Lung (tissue), 12 donors: ENCODE results near the gene SDF4. TPM values are rescaled to one million over a fixed set of nuclear protein-coding genes. Genes with fewer than 3 reads are reported as not detected.

Source experiments
- ATAC-seq: fragments of 200-7000 bp; cut with Tn5 transposase; one replicate; pipeline ENCODE4 v1.9.1; 2020; ENCODE audit warnings: moderate number of reproducible peaks; ENCODE audit not compliant: insufficient read depth, low FRiP score
- DNase-seq, 3 donors: peaks; one replicate each; pipeline ENCODE4 v3.0.0-alpha.2; 2013 to 2017
- H3K27ac ChIP-seq, 2 donors: one replicate each; pipeline ENCODE4 v1.5.1; 2013; ENCODE audit warnings: mild to moderate bottlenecking in 2 of 2, moderate library complexity in 2 of 2, control low read depth in 1 of 2, inconsistent platforms in 1 of 2, low read depth in 1 of 2, low read length in 1 of 2
- H3K27me3 ChIP-seq, 3 donors: one replicate each; pipeline ENCODE4 v1.5.1; 2013; ENCODE audit warnings: low read length in 2 of 3; ENCODE audit not compliant: control insufficient read depth in 3 of 3, insufficient read depth in 3 of 3
- H3K36me3 ChIP-seq, 4 donors: one replicate each; pipeline ENCODE4 v1.5.1; 2013; ENCODE audit warnings: low read length in 4 of 4, mild to moderate bottlenecking in 1 of 4, moderate library complexity in 1 of 4; ENCODE audit not compliant: control insufficient read depth in 4 of 4, insufficient read depth in 4 of 4
- H3K4me1 ChIP-seq, 5 donors: one replicate each; pipeline ENCODE4 v1.5.1; 2013; ENCODE audit warnings: low read length in 5 of 5, mild to moderate bottlenecking in 2 of 5, moderate library complexity in 1 of 5; ENCODE audit not compliant: control insufficient read depth in 5 of 5, insufficient read depth in 5 of 5
- H3K4me3 ChIP-seq: one replicate; pipeline ENCODE4 v1.5.1; 2013; ENCODE audit warnings: mild to moderate bottlenecking, control low read depth, moderate library complexity
- H3K9ac ChIP-seq, 2 donors: one replicate each; pipeline ENCODE4 v1.5.1; 2013; ENCODE audit warnings: low read length in 2 of 2, control low read depth in 1 of 2; ENCODE audit not compliant: insufficient read depth in 1 of 2
- H3K9me3 ChIP-seq, 4 donors: one replicate each; pipeline ENCODE4 v1.5.1; 2013; ENCODE audit warnings: low read length in 3 of 4, mild to moderate bottlenecking in 1 of 4, moderate library complexity in 1 of 4; ENCODE audit not compliant: control insufficient read depth in 4 of 4, insufficient read depth in 3 of 4
- CTCF ChIP-seq: IDR thresholded peaks from 2 replicates; pipeline ENCODE4 v1.5.1; 2012; ENCODE audit warnings: mild to moderate bottlenecking; ENCODE audit errors: control extremely low read depth, extremely low read depth
- WGBS, 2 donors: extraction: QIAGEN DNeasy Blood & Tissue Kit; methylation state at CpG; one replicate each; pipeline ENCODE4 v1.1.7; 2013; 5-methylcytosine and 5-hydroxymethylcytosine counted together
- polyA plus RNA-seq, 2 donors: library from polyadenylated mRNA; stranded (reverse); fragments of 200-250 nt; gene quantifications; one replicate each; pipeline ENCODE4 v1.2.1, GENCODE V29; 2013
- total RNA-seq, 2 donors: library from RNA; depleted of rRNA in 1 of 2; stranded (reverse); fragments of >200 nt in 1 of 2; gene quantifications; one replicate each; pipeline ENCODE4 v1.2.1, GENCODE V29; 2014 to 2021
- donor health status: control.
- donor health status: control.
- donor health status: Bipolar disorder and iron deficiency.
- donor health status: healthy.
- donor health status: DM: yes; HTN: yes; CAD: no.

The SDF4 gene
- total and polyA plus RNA-seq, 4 donors: 65.7 to 189 (median 143) TPM

DNA sequence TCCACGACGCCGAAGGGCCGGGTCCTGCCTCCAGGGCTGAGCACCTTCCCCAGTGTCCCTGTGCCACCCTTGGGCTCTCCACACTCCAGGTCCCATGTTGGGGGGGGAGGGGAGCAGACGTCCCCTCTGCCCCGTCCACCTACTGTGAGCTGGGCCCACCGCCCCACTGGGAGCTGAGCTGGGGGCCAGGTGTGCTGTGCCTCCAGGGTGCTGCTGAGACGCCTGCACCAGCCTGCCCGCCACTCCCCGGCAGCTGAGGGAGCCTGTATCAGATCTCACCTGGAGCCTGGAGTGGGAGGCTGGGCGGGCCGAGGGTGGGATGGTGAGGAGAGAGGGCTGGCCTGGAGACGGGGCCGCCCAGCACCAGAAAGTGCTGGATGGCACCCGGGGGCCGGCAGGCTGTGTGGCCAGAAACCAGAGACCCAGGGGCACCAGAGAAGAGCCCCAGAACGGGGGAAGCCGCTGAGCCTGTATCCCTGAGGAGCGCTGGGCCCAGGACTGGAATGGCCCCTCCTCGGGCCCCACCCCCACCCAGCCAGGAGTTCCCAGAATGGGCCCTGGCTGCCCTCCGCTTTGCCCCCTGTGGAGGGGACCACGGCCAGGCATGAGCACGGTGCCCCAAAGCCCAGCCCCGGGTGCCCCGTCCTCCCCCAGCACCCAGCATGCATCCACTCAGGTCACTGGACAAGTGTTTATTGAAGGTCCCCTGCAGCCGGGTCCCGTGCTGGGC lies 28.8 kb downstream of the SDF4 start:
- Histone ChIP-seq H3K4me1 (peaks cover 0 to 9% (median 0%) of the 10 kb centered on the region in 5 donors), H3K27ac (no peak overlapping the region), H3K27me3 (peaks cover 4 to 20% (median 10%) of the 10 kb centered on the region in 3 donors), H3K36me3 (no peaks in the 10 kb centered on the region), H3K4me3 (no peak overlapping the region), H3K9me3 (no peaks in the 10 kb centered on the region), H3K9ac (no peak overlapping the region)
- 70 to 83% methylated on average over 27 of the region's 27 CpGs for WGBS, 2 donors
- DNase-seq (peak in 1 of 3 donors; percentile 13), ATAC-seq (no peak)
- no peak for TF ChIP-seq CTCF

DNA sequence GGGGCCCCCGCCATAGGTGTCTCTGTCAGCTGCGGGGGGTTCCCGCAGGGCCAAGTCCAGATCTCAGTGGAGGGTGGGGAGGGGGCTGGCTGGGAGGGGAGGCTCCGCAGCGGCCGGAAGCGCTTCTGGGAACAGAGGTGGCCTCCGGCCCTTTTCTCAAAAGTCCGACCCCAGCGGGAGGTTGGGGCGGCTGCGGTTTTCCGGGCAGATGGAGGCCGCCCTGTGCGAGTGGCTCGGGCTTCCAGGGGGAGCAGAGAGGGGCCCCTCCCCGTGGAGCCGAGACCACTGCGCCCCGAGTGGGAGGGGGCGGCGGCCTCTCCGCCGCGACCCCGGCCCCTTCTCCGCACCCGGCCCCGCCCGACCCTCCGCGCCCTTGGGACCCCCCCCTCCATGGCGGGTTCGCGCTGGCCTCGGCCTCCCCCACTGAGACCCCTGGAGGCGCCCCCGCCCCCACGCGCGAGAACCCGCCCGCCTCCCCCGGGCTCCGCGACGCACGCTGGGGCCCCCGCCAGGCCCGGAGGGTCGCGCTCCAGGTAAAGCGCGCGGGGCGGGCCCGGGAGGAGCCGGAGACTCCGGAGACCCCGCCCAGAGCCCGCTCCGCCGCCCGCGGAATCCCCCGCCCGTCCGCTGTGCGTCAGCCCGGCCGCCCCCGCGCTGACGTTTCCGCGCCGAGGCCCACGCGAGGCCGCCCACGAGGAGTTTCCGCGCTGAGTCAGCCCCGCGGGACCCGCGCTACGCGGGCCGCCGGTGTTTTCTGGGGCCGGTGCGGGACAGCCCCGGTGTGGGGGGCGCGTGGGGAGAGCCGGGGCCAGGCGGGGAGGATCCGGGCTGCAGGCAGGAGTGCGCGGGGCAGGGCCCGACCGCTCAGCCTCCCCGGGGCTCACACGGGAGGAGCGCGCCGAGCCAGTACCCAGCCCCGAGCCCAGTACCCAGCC lies 30.7 kb downstream of the SDF4 start:
- Histone ChIP-seq H3K36me3 (no peaks in the 10 kb centered on the region), H3K9ac (no peak overlapping the region), H3K4me3 (no peak overlapping the region), H3K27me3 (peaks cover 0 to 13% (median 7%) of the 10 kb centered on the region in 3 donors), H3K9me3 (no peaks in the 10 kb centered on the region), H3K4me1 (peaks cover 0 to 4% (median 0%) of the 10 kb centered on the region in 5 donors), H3K27ac (no peak overlapping the region)
- TF ChIP-seq CTCF: no peak
- DNase-seq (peak in 2 of 3 donors; percentile 22 to 28), ATAC-seq (peak; percentile 60)
- 0 to 1% methylated on average over 68 to 109 of the region's 109 CpGs for WGBS, 2 donors

DNA sequence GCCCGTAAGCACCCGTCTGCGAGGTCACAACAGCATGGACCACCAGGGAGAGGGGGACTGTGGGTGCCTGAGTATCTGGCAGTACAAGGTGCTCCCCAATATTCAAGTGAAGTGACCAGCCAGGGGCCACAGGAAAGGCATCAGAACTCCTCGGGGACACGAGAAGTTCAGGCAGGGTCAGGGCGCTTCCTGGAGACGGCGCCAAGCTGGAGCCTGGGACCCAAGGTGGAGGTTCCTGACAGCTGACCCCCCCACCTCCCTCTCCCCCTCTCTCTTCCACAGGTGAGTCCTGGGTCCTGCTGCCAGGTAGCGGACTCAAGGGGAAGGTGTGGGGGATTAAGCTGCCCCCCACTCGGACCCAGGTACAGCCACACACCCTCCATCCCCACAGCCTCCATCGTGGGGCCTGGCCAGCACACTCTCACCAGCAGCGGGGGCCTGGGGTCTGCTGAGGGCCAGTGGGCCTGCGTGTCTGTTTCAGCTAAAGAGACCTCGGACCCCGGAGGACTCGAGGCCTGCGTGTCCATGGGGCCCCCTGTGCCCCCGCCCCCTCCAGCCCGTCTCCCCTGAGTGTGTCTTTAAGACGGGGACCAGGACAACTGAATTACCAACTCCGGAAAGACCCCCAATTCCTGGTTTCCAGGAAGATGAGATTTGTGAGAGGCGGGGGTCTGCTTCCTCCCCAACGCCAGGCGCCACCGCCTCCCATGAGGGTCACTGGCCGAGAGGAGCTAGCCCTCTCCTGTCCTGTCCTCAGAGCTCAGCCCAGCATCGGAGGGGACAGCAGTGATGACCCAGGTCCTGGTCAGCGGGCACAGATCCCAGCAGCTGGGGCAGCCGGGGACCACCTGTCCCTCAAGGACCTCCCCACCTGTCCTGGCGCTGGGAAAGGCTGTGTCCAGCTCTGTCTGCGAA lies 31.6 kb downstream of the SDF4 start:
- TF ChIP-seq CTCF: no peak
- H3K4me3 ChIP-seq: no peak overlapping the region
- peaks cover 0 to 2% (median 0%) of the 10 kb centered on the region in 4 donors for H3K9me3 ChIP-seq
- H3K36me3 ChIP-seq: no peaks in the 10 kb centered on the region
- peaks cover 0 to 13% (median 3%) of the 10 kb centered on the region in 3 donors for H3K27me3 ChIP-seq
- DNase-seq (peak in 1 of 3 donors; percentile 9), ATAC-seq (no peak)
- no peak overlapping the region for H3K27ac ChIP-seq
- 66 to 67% methylated on average over 31 of the region's 31 CpGs for WGBS, 2 donors
- H3K9ac ChIP-seq: no peak overlapping the region
- no peaks in the 10 kb centered on the region for H3K4me1 ChIP-seq
